ENCODE results near the gene HK3. TPM values are rescaled to one million over a fixed set of nuclear protein-coding genes. Genes with fewer than 3 reads are reported as not detected.

The HK3 gene
- total RNA-seq, 1 experiment from 2014 or later, result 0.17 TPM

GRCh38 chr5:176837707-176838115 is 61.4 kb downstream of the HK3 start:
- Mint-ChIP-seq H3K36me3 (no peaks in the 10 kb centered on the region), H3K27ac (no peak overlapping the region), H3K27me3 (ENCODE audit: low read depth) (peaks cover 31% of the 10 kb centered on the region), H3K4me1 (peaks cover 8% of the 10 kb centered on the region), H3K4me3 (no peak overlapping the region), H3K9me3 (0 out of 2 replicates have a peak, but pooled peaks cover 3% of the 10 kb centered on the region)
- DNase-seq (ENCODE audit: low spot score) (peak; percentile 97), ATAC-seq (peak; percentile 98)
- ChIA-PET POLR2A (no interaction called here), CTCF (interaction anchor here (1.0 kb wide), 1 partner anchor 21 kb away, joined by 3 read pairs; no protein-coding TSS in a partner anchor)
- TF ChIP-seq E2F1 (CRISPR knock-in tag; IDR thresholded peaks at IDR 0.05), result peak; percentile 99
- peak; percentile 98 for TF ChIP-seq AFF4 (CRISPR knock-in tag; IDR thresholded peaks at IDR 0.05; ENCODE audit: borderline replicate concordance)
- TF ChIP-seq ZNF396 (CRISPR knock-in tag; IDR thresholded peaks at IDR 0.05; ENCODE audit: borderline replicate concordance), result peak; percentile 98
- peak; percentile 100 for TF ChIP-seq FOXP1 (CRISPR knock-in tag; IDR thresholded peaks at IDR 0.05; ENCODE audit: borderline replicate concordance)
- TF ChIP-seq NFE2L1 (CRISPR knock-in tag; IDR thresholded peaks at IDR 0.05), result peak; percentile 100
- peak; percentile 100 for TF ChIP-seq FOXK1 (CRISPR knock-in tag; IDR thresholded peaks at IDR 0.05)
- TF ChIP-seq ZNF121 (CRISPR knock-in tag; IDR thresholded peaks at IDR 0.05), result peak; percentile 97
- TF ChIP-seq MXD4 (CRISPR knock-in tag; IDR thresholded peaks at IDR 0.05; ENCODE audit: borderline replicate concordance), result peak; percentile 91; the same call in 1 of the 2 replicates
- peak; percentile 99 for TF ChIP-seq PREB (CRISPR knock-in tag; IDR thresholded peaks at IDR 0.05; ENCODE audit: borderline replicate concordance)
- peak; percentile 98; the same call in 1 of the 2 replicates for TF ChIP-seq ZNF138 (CRISPR knock-in tag; conservative IDR thresholded peaks at IDR 0.05)
- peak; percentile 100 for TF ChIP-seq ZBTB43 (CRISPR knock-in tag; IDR thresholded peaks at IDR 0.05)
- TF ChIP-seq TEAD1 (CRISPR knock-in tag; IDR thresholded peaks at IDR 0.05), result peak; percentile 100
- TF ChIP-seq ATF3 (CRISPR knock-in tag; conservative IDR thresholded peaks at IDR 0.05), result peak; percentile 96
- no peak for TF ChIP-seq CDX4 (CRISPR knock-in tag; IDR thresholded peaks at IDR 0.05; ENCODE audit: borderline replicate concordance)
- TF ChIP-seq OVOL2 (CRISPR knock-in tag; IDR thresholded peaks at IDR 0.05; ENCODE audit: borderline replicate concordance), result no peak
- TF ChIP-seq USF1 (CRISPR knock-in tag; IDR thresholded peaks at IDR 0.05), result peak; percentile 95
- peak; percentile 99 for TF ChIP-seq ZSCAN18 (CRISPR knock-in tag; IDR thresholded peaks at IDR 0.05)
- TF ChIP-seq HMGXB4 (CRISPR knock-in tag; IDR thresholded peaks at IDR 0.05), result peak; percentile 96
- TF ChIP-seq SP1 (CRISPR knock-in tag; conservative IDR thresholded peaks at IDR 0.05), result peak; percentile 96
- peak; percentile 85 for TF ChIP-seq PRDM15 (CRISPR knock-in tag; IDR thresholded peaks at IDR 0.05)
- TF ChIP-seq ESRRA (CRISPR knock-in tag; IDR thresholded peaks at IDR 0.05; ENCODE audit: borderline replicate concordance), result peak; percentile 100

All from WTC11 (cell line).